MM.1S (cell line): ENCODE data around the gene LMNA.

ENCODE experiments used
- EZH2 ChIP-seq: fragments of 300-600 bp; sonication (generic); optimal IDR thresholded peaks from 2 replicates; pipeline ENCODE3; 2017; ENCODE audit warnings: low read depth, mild to moderate bottlenecking, antibody characterized with exemption, low read length, mixed read lengths
- TF ChIP-seq, protein P1 (sequence below): fragments of 300-600 bp; sonication (generic); IDR thresholded peaks from 2 replicates; pipeline ENCODE4 v1.5.1; 2016; ENCODE audit warnings: antibody characterized with exemption, low read length, mixed read lengths

DNA sequence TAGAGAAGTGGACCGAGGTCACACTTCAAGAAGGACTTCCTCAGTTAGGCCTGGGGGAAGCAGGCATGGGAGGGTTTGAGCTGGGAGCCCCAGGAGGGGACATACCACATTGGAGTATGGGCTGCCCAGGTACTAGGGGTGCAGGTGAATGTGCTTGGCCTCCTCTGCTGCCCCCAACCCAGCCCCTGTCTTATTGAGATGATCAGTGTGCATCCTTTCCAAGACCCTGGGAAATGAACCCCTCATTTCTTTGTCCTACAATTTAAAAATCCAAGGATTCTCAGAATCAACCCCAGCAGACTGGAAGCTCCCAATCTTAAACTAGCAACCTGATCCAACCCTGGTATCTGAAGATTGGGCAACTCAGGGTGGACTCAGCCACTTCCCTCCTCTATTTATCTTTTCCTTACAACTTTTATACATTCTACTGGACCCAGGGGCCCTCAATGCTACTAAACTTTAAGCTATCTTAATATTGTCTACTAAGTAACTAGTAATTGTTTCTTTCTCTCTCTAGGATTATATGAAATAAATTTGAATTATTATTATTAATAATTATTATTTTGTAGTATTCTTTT is 41.3 kb upstream of the LMNA start:
- TF ChIP-seq, protein P1, sequence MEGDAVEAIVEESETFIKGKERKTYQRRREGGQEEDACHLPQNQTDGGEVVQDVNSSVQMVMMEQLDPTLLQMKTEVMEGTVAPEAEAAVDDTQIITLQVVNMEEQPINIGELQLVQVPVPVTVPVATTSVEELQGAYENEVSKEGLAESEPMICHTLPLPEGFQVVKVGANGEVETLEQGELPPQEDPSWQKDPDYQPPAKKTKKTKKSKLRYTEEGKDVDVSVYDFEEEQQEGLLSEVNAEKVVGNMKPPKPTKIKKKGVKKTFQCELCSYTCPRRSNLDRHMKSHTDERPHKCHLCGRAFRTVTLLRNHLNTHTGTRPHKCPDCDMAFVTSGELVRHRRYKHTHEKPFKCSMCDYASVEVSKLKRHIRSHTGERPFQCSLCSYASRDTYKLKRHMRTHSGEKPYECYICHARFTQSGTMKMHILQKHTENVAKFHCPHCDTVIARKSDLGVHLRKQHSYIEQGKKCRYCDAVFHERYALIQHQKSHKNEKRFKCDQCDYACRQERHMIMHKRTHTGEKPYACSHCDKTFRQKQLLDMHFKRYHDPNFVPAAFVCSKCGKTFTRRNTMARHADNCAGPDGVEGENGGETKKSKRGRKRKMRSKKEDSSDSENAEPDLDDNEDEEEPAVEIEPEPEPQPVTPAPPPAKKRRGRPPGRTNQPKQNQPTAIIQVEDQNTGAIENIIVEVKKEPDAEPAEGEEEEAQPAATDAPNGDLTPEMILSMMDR: no peak
- TF ChIP-seq EZH2: no peak
